ENCODE data around the gene ALKBH3. TPM values are rescaled to one million over a fixed set of nuclear protein-coding genes. Genes with fewer than 3 reads are reported as not detected.

The ALKBH3 gene
- total RNA-seq, 1 donor from 2014 or later = 26.2 TPM

DNA sequence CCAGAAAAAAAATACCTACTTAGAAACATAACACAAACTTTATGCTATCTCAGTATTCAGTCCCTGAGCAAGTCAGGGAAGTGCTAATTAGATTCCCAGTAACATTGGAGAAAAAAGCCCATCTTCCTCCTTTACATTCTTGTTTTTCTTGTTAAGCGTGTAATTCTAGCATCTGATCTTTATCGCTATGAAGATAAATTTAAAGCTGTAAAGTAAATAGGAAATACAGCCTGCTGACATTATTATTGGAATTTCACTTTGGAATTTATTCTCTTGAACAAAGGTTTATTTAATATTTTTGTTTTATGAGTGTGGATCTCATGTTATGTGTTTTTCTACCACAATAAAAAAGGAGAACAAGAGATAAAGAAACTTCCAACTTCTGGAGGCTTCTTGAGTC lies 13.9 kb downstream of the ALKBH3 start:
- no peak for DNase-seq (ENCODE audit: low read depth in 2 of 2)

- DNase-seq (ENCODE audit: low read depth in 2 of 2) = no peak
Measured at GRCh38 chr11:43895601-43896000, 15.0 kb downstream of the ALKBH3 start.

GRCh38 chr11:43898574-43898973 lies 17.9 kb downstream of the ALKBH3 start:
- DNase-seq (ENCODE audit: low read depth in 2 of 2) = peak; percentile 21 to 92

- no peak for DNase-seq (ENCODE audit: low read depth in 2 of 2)
Measured at GRCh38 chr11:43899094-43899493, 18.5 kb downstream of the ALKBH3 start.

GRCh38 chr11:43901551-43901950 lies 20.9 kb downstream of the ALKBH3 start:
- DNase-seq (ENCODE audit: low read depth in 2 of 2) = no peak

- DNase-seq (ENCODE audit: low read depth in 2 of 2) = no peak
Measured at GRCh38 chr11:43903078-43903477, 22.4 kb downstream of the ALKBH3 start.

DNA sequence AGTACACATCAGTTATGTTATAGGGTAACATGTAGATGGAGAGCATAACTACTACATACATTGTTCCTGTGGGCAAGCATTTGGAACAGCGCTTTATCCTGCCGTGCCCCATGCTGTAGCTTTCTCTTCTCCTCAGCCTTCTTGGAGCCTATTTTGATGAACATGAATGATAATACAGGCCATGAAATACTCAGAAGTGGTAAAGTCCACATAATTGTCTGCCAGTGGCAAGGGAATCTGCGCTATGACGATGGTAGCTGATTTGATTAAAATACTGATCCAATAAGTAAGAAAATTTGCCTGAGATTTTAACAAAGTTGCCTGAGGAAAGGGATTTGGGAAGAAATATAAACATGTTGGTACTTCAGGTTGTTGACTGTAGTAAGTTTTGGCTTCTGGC lies 23.3 kb downstream of the ALKBH3 start:
- no peak for DNase-seq (ENCODE audit: low read depth in 2 of 2)

DNA sequence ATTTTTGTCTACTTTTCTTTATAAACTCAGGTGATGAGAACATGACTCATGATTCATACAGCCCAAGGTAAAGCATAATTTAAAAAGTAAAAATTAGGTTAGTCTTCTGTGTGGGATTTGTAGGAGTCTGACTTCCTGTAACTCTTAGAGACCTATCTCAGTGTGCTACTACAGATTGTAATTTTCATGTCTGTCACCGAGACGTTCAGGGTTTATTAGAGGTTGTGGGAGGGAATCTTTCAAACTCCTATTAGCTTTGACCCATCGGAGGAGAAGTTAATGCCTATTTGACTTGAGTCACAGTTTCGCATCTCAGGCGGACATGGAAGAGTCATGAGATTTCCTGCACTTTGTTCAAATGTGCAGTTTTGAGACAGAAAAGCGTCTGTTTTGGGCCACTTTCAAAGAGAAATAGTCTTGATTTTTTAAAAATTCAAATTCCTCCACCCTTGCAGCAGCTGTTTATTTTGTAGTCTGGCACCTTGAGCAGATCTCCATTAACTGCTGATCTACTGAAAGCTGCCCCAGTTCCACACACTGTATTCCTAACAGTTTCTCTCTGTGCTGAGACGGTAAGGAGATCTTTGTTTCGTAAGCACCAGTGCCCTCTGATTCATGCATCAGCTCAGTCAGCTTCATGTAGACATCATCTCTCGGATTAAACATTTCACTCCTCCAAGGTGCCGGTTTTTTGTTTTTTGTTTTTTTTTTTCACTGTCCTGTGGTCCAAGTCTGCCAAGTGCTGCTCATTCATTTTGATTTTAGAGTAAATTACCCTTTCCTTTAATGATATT lies 24.3 kb downstream of the ALKBH3 start:
- DNase-seq (ENCODE audit: low read depth in 2 of 2) = peak; percentile 29 to 66

GRCh38 chr11:43905813-43906241 lies 25.2 kb downstream of the ALKBH3 start:
- DNase-seq (ENCODE audit: low read depth in 2 of 2) = peak; percentile 94 to 97

DNA sequence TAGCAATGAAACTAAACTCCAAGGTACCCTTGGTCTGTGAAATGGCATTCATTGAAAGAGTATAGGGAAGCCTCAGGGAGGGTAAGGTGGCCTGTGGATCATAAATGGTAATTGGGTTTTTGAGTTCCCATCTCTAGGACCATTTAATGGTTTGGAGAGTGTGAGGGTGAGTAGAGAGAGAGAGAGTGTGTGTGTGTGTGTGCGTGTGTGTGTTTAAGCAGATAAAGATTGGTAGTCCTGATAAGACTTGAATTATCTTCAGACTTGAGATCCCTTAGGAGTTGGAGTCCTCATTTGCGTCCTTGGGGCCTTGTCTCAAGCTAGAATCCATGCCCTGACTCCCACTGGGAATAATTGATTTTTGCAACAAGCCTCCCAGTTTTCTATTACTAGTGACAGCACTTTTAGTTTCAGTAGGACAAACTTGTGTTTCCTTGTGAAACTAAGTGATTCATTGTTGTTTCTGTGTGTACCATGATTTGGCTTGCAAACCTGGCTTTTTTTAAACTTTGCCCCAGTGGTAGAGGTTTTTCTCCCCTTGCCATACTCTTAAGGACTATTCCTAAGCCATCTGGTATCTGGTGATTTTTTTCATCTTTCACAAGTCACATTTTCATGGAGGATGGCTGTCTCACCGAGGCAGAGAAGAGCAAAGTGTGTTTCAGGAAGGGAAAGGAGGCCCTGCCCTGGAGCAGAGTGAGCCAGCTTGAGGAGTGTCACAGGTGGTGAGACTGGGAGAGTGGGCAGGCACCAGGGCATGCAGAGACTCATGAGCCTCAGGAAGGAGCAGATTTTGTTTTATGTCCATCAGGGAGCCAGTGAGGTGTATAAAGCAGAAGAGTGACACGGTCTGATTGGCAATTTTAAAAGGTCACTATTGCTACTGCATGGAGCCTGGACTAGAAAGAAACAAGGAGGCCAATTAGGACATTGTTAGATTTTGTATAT lies 26.7 kb downstream of the ALKBH3 start:
- DNase-seq (ENCODE audit: low read depth in 2 of 2) = no peak

DNA sequence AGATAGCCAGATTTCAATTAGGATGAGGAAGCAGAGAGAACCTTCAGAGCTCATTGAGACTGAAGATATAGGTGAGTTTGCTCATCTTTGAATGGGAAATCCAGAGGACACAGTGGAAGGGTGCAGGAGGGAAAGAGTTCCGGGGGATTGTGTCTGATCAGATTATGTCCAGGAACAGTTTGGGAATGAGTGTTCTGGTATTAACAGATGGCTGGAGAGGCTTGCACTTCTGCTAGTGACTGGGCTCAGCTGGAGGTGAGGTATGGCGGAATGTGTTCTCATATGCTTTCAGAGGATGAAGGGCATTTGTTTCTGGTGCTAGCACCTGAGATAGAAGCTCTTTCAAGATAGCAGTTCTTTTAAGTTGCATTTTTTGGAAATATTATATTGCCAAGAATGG lies 27.6 kb downstream of the ALKBH3 start:
- DNase-seq (ENCODE audit: low read depth in 2 of 2) = no peak

- DNase-seq (ENCODE audit: low read depth in 2 of 2) = no peak
Measured at GRCh38 chr11:43908683-43909082, 28.1 kb downstream of the ALKBH3 start.

- no peak for DNase-seq (ENCODE audit: low read depth in 2 of 2)
Measured at GRCh38 chr11:43913829-43914380, 33.3 kb downstream of the ALKBH3 start.

DNA sequence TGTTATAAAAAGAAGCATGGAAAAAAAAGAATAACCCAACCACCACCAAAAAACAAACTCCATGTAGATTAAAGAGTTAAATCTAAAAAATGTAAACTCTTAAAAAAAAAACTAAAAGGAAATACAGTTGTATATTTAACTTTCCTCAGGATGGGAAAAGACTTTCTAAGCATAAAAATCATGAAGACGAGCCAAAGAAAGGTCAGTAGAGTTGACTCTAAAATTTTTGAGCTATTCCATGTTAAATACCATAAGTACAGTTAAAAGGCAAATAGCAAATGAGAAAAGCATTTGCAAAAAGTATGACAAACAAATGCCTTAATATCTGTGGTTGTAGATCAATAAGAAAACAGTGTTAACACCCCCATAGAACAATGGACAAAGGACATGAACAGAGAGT lies 33.8 kb downstream of the ALKBH3 start:
- DNase-seq (ENCODE audit: low read depth in 2 of 2) = no peak

- DNase-seq (ENCODE audit: low read depth in 2 of 2) = no peak
Measured at GRCh38 chr11:43916621-43917020, 36.0 kb downstream of the ALKBH3 start.

DNA sequence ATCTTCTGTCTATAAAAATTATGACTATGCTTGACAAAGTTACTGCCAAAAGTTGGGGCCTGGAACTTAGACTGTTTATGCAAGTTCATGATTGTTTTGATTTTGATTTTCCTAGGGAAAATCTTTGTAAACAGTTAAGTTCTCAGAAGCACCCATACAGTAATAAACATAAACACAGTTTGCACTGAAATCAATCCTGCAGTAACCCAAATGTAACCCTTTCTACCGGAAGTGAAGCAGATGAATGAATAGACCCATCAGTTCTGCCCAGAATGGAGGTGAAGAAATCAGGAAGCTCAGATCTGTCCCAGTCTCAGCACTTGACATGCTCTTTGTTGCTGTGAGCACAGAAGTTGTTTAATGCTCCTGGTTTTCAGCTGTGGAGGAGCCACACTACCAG lies 37.2 kb downstream of the ALKBH3 start:
- DNase-seq (ENCODE audit: low read depth in 2 of 2) = no peak

- DNase-seq (ENCODE audit: low read depth in 2 of 2) = no peak
Measured at GRCh38 chr11:43918662-43919061, 38.0 kb downstream of the ALKBH3 start.

DNA sequence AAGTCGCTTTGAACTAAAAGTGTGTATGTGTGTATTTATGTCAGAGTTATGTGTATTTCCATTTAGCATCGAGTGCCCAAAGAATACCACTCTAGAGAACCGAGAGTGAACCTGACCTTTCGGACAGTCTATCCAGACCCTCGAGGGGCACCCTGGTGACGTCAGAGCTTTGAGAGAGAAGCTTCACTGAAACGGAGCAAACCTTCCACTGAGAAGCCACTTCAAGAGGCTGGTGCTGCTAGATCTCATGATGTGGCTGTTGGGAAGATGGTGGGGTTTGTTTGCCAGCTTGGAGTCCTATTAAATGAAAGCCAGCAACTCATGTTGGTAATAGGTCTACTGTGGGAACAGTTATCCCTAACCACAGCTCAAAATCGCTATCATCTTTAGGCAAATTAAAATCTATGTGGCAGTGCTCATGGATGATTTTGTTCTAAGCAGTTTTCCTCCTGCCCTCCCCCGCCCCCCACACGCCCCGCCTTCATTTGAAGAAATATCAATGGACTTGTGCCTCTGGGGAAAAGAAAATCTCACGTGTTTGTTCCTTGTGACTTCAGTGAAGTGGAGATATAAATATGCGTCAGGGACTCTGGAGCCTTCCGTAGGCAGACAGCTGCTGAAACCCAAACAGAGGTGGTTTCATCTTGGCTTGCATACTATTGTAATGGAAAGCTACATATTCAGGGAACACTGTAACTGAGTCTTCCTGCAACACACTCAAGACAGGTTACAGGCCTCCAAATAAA lies 39.4 kb downstream of the ALKBH3 start:
- no peak for DNase-seq (ENCODE audit: low read depth in 2 of 2)

GRCh38 chr11:43920598-43921419 lies 40.2 kb downstream of the ALKBH3 start:
- DNase-seq (ENCODE audit: low read depth in 2 of 2) = peak; percentile 81 to 99

- peak in 1 of 2 donors; percentile 39 for DNase-seq (ENCODE audit: low read depth in 2 of 2)
Measured at GRCh38 chr11:43921561-43922294, 41.1 kb downstream of the ALKBH3 start.
